Measurements from ENCODE around the gene PRKAR2A. TPM values are rescaled to one million over a fixed set of nuclear protein-coding genes. Genes with fewer than 3 reads are reported as not detected.

The PRKAR2A gene
- total and polyA plus RNA-seq, 2 donors (not counting 3 experiments of a cell fraction or from before 2014, with no cell fraction given) = 8.6 to 69.9 TPM

DNA sequence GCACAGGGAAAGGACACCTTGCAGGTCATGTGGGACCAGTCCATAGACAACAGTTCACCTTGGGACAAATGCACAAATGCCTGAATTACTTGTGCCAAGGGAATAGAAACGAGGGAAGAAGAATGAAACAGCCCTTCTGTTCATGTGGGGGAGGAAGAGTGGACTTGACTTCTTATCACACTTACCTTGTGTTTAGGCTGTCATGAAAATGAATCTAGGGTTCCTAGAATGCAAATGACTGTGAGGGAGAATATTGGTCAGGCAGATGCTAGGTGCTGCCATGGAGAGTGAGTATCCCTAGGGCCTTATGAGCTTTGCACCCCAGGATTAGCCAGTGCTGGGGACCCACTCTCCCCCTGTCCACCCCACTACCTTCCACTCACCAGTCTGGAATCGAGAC, 11.0 kb upstream of the PRKAR2A start:
- H4K20me1 ChIP-seq (replicated peaks; ENCODE audit: control insufficient read depth, extremely low read depth, insufficient read depth, low read length) = no peaks in the 10 kb centered on the region
- H3K79me2 ChIP-seq (ENCODE audit: control insufficient read depth, insufficient read depth, low read length) = no peaks in the 10 kb centered on the region
- H3K27me3 ChIP-seq (ENCODE audit: control insufficient read depth in 2 of 2, insufficient read depth in 2 of 2, low read length in 2 of 2) = no peaks in the 10 kb centered on the region
- TF ChIP-seq MYC (IDR thresholded peaks at IDR 0.05; ENCODE audit: low read depth, low read length) (no peak), POLR2A (IDR thresholded peaks at IDR 0.05; ENCODE audit: low read depth, low read length) (no peak), EZH2 (IDR thresholded peaks at IDR 0.05; ENCODE audit: borderline replicate concordance, low read depth, low read length, severe bottlenecking) (no peak), JUN (IDR thresholded peaks at IDR 0.05; ENCODE audit: borderline replicate concordance, insufficient read depth, insufficient read length, low read depth) (no peak), POLR2AphosphoS5 (IDR thresholded peaks at IDR 0.05; ENCODE audit: insufficient read depth, low read depth, low read length) (no peak), FOS (IDR thresholded peaks at IDR 0.05; ENCODE audit: borderline replicate concordance, insufficient read depth, low read length) (no peak), GATA2 (IDR thresholded peaks at IDR 0.05; ENCODE audit: insufficient read depth, insufficient read length, low read depth, low read length) (no peak)
- TF ChIP-seq, protein P1, sequence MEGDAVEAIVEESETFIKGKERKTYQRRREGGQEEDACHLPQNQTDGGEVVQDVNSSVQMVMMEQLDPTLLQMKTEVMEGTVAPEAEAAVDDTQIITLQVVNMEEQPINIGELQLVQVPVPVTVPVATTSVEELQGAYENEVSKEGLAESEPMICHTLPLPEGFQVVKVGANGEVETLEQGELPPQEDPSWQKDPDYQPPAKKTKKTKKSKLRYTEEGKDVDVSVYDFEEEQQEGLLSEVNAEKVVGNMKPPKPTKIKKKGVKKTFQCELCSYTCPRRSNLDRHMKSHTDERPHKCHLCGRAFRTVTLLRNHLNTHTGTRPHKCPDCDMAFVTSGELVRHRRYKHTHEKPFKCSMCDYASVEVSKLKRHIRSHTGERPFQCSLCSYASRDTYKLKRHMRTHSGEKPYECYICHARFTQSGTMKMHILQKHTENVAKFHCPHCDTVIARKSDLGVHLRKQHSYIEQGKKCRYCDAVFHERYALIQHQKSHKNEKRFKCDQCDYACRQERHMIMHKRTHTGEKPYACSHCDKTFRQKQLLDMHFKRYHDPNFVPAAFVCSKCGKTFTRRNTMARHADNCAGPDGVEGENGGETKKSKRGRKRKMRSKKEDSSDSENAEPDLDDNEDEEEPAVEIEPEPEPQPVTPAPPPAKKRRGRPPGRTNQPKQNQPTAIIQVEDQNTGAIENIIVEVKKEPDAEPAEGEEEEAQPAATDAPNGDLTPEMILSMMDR (IDR thresholded peaks at IDR 0.05; ENCODE audit: extremely low read depth in 1 of 2, insufficient read depth in 1 of 2, low read depth in 1 of 2, low read length in 2 of 2) = no peak
- TF ChIP-seq, protein P2, sequence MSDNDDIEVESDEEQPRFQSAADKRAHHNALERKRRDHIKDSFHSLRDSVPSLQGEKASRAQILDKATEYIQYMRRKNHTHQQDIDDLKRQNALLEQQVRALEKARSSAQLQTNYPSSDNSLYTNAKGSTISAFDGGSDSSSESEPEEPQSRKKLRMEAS (IDR thresholded peaks at IDR 0.05; ENCODE audit: insufficient read depth, insufficient read length) = no peak
- DNase-seq (ENCODE audit: low read depth, low spot score) (no peak), FAIRE-seq (no peak)
- intact Hi-C loops (cut with micrococcal nuclease) = loop anchor here (5.0 kb wide), 1 partner anchor 219 kb away; no protein-coding TSS in a partner anchor
- BruUV-seq (replicated peaks) = no TSS peak
- no peaks in the 10 kb centered on the region for H3K9me1 ChIP-seq (replicated peaks; ENCODE audit: control insufficient read depth, extremely low read depth, insufficient read depth, low read length)
- no peak overlapping the region for H3K9ac ChIP-seq (replicated peaks; ENCODE audit: extremely low read depth, insufficient read depth, low read length)
- H3K4me2 ChIP-seq (ENCODE audit: insufficient read depth, low read length) = no peak overlapping the region
- no peaks in the 10 kb centered on the region for H3K9me3 ChIP-seq (replicated peaks; ENCODE audit: control insufficient read depth, insufficient read depth, low read length)
- peaks cover 12% of the 10 kb centered on the region for H3K4me1 ChIP-seq (ENCODE audit: control insufficient read depth, extremely low read depth, insufficient read depth, low read length)
- no peak overlapping the region for H3K27ac ChIP-seq (ENCODE audit: insufficient read depth, low read depth, low read length)
- dilution Hi-C loops (cut with MboI; ENCODE audit: extremely low pct_ligation_motif_present, low sequenced_read_pairs) = no loop called here
- no peak overlapping the region for H2AFZ ChIP-seq (ENCODE audit: low read depth, low read length)
- CTCF ChIA-PET = interaction anchor here (1.6 kb wide), 1 partner anchor 11 kb away, joined by 5 read pairs; the partner anchor contains the start of gene PRKAR2A
- no peak overlapping the region for H3K4me3 ChIP-seq (replicated peaks in 1 of 3; ENCODE audit: insufficient read depth in 1 of 3, low read depth in 1 of 3, low read length in 3 of 3)
- POLR2A ChIA-PET = interaction anchor here (1.6 kb wide), 1 partner anchor 11 kb away, joined by 4 read pairs; the partner anchor contains the start of gene PRKAR2A
- peaks cover 0 to 2% of the 10 kb centered on the region in 2 experiments for H3K36me3 ChIP-seq (ENCODE audit: control insufficient read depth in 2 of 2, extremely low read depth in 1 of 2, insufficient read depth in 2 of 2, low read length in 2 of 2)

All from endothelial cell of umbilical vein (primary cell).